T-helper 22 cell (primary cell): ENCODE data around the gene CEP78.

Experiments used
- DNase-seq: peaks from one replicate; pipeline ENCODE4 v3.0.0-alpha.2; 2020; ENCODE audit warnings: low read depth

CEP78 gene

DNA sequence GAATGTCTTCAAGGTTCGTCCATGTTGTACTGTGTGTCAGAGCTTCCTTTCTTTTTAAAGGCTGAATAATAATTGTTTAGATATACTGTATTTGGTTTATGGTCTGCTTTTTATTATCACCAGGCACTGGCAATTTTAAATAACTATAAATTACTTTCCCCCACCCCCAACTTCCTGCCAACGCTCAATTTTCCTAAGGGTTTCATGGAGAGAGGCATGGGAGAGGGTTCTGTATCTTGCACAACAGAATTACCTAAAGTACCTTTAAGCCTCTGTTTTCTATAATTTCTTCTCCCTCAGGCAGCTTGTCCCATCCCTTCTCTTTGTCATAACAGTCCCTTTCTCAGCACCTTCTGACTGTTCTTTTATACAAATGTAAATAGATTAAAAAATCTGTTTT is 71.5 kb downstream of the CEP78 start:
- no peak for DNase-seq

DNA sequence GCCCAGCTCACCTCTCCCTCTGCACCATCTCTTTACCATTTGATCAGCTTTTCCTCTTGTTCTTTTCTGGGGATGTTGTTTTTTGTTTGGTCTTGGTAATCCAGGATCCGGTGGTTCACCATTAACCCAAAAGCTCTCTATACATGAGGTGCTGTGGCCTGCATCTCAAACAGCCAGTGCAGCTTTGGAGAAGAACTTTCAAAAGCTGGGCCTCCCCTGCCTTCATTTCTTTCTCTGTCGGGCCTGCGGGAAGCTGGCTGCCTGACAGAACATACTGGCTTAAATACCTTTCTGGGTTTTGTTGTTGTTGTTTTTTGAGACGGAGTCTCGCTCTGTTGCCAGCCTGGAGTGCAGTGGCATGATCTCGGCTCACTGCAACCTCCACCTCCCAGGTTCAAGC is 73.2 kb downstream of the CEP78 start:
- DNase-seq: no peak

DNA sequence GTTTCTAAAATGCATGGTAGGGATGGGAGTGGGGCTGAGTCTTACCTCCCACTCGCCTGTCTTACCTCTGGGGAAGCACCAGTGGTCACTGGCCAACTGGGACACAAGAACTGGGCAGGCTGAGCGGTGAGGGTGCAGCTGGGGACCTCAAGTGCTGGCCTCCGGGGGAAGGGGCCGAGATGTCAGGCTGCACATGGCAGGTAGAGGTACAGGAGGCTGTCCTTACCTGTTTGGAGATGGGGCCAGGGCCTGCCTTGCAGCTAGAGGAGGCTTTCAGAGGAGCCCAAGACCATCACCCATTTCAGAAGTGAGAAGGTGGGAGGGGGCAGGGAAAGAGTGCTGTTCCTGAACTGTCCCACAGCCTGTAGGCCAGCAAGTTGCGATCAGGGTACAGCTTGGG is 75.2 kb downstream of the CEP78 start:
- DNase-seq: no peak

DNA sequence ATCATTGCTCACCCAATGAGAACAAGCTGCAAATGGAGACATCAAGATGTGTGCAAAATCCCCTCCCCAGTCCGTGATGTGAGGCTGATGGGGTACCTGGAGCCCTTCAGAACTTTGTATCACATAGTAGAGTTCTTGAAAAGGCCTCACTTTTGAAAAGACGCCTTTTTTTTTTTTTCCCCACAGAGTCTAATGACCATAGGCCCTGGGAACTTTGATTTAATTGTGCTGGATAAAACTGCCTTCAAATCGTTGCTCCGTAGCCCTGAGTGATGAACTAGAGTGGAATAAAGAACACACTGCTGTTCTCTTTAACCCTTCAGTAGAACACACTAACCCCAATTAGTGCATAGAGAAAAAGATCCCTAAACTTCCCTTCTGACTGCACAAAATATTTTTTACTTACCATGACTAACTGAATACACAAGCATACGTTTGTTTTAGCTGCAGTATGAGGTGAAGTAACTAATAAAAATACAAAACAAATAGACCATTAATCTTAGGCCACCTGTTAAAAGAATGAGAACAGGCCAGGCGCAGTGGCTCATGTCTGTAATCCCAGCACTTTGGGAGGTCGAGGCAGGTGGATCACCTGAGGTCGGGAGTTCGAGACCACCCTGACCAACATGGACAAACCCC is 76.1 kb downstream of the CEP78 start:
- DNase-seq: no peak

DNA sequence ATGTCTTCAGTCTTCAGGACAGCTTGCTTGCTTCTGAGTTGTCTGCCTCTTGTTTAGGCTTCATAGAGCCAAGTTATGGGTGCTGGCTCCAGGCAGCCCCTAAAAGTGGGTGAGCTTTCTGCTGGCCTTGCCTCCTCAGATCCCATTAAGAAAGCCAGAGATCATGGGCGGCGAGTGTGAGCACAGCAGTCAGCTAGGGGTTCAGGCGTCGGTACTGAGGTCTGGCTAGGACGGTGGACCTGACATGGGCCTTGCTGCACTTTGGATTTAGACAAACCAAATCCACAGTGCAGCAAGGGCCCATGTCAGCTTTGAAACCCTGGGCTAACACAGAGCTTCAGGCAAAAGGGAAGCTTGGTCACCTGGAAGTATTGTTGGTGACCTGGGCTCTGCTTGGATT is 78.7 kb downstream of the CEP78 start:
- no peak for DNase-seq

DNA sequence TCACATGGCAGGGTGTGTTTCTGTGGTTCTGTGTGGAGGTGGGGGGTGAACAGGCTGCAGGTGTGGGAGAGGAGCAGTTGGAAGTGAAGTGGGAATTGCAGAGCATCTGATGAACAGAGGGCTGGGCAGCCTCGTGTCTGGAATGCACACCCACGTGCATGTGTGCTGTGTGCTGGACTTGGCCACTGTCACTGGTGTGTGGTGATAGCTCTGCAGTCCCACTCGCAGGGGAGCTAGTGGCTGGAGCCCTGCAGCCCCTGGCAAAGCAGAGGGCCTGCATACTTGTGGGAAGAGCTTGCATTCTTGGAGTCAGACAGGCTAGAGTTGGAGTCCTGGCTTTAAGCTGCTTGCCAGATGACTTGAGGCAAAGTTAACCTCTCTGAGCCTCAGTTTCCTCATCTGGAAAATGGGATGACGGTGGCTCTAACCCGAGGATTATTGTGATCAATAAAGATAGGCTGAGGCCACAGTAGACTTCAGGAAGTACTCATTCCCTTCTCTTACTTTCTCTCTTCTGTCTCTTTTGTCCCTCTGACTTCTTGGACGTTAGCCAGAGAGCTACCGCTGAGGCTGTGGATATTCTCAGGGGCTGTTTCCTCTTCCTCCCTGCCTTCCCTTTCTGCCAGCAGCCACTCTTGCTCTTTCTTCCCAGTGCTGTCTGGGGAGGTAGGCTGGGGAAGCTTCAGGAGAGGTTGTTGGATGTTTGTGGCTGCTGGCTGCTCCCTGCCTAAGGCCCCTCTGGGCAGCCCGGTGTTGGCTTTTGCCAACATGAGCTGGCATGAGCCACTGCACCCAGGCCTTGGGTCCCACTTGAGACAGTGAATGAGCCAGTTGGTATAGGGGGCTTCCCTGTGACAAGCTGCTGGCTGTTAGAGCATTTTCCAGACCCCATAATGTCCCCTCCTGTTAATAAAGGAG is 79.3 kb downstream of the CEP78 start:
- no peak for DNase-seq

DNA sequence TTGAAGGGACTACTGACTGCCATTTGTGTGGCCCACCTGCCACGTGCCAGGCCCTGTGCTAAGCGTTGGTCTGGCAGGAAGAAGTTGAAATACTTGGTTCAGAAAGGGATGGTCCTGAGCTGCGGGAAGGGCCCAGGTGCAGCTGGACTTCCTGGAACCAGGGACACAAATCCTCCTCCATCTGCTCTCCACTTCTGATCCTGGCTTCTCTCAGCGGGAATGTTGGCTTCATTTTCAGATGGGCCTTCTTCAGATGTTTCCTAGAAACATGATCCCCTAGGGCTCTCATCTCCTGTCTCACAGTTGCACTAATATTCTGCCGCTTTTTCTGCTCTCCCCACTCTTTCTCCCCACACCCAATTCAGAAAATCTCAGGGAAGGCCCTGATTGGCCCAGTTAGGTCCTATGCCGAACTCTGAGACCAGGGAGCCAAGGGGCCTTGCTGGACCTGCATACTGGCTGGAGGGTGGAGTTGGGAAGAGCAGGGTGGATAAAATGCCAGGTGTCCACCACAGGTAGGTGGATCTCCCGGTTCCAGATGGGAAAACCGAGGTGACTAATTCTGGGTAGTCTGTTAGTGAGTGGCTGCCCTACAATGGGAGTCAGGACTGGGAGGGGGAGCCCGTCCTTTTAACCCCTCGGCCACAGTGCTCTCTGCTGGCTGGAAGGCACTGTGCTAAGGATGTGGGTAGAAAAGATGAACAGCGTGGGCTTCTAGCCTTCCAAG is 80.5 kb downstream of the CEP78 start:
- no peak for DNase-seq

DNA sequence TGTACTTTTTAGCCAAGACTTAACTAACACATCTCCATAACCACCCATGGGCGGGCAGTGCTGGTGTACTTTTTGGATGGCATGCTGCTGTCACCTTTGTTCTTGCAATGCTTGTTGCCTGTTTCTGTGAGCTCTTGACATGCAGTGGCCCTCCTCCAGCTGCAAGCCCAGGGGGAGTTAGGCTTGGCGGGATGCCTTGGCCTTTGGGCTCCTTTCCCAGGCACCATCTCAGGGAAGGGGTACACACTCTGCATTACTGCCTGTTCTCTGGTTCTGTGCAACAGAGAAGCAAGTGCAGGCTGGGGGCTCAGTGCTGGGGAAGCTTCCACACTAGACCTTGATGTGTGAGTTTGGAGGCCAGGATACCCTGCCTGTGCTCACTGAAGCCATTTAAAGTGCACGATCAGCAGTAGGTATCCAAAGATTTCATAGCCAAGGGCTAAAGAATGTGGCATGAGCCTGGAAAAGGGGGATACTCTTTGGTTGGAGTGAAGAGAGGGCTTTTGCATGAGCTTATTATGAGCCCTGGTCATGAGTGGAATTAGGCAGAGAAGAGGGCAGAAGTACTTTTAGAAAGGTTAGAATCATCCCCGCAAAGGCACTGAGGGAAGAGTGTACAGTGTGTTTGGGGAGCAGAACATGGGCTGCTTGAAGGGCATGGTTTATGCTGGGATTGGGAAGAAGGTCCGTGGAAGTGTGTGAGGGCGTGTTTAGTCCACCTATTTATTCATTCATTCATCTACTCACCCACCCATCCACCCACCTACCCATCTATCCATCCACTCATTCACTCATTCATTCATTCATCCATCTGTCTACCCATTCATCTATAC is 83.5 kb downstream of the CEP78 start:
- DNase-seq: no peak

DNA sequence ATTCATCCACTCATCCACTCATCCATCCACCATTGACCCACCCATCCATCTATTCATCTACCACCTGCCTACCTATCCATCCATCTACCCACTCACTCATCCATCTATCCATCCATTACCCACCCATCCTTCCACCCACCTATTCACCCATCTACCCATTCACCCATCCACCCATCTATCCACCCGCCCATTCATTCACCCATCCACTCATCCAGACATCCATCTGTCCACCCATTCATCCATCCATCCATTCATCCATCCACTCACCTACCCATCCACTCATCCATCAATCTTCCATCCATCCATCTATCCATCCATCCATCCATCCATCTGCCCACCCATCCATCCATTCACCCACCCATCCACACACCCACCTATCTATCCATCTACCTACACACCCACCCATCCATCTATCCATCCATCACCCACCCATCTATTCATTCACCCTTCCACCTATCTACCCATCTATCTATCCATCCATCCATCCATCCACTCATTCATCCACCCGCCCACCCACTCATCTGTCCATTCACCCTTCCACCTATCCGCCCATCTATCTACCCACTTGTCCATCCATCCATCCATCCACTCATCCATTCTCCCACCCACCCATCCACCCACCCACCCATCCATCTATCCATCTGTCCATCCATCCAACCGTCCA is 84.3 kb downstream of the CEP78 start:
- no peak for DNase-seq

DNA sequence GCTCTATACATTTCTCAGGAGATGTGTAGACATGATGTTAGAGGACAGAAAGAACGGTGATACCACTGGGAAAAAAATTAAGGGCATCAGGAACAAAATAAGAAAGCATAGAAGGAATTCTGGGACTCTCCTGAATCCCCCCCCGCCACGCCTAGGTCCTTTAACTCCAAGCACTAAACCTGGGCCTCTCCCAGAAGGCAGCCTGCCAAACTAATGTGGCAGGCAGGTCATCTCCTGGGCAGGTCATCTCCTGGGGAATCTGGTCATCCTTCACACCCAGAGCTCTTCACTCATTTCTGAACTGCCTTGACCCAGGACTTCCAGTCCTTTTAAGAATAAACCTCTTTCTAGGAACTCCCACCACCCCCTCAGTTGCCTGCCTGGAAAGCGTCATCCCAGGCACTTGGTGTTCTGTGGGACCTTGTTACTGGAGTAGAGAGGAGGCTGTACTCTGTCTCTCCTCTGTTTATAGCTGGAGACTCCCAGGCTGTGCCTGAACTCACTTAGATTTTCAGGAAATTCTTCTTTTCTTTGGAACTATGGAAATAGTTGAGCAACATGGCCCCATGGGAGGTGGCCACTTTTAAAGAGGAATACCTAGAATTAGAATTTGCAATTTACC is 85.1 kb downstream of the CEP78 start:
- DNase-seq: no peak

DNA sequence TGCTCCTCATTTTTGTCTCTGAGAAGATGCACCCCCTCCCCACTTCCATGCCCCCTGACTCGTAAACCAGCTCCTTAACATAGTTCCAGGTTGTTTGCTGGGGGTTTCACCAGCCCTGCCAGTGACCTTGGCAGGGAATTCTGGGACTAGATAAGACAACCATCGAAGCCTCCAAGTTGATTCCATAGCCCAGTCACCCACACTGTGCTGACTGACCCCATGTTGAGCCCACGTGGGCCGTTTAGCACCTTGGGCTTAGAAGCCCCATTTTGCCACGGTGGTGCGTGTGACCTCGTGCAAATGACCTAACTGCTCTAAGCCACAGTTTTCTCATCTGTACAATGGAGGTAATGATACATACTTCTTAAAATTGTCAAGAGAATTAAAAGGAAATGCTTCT is 85.6 kb downstream of the CEP78 start:
- DNase-seq: no peak

DNA sequence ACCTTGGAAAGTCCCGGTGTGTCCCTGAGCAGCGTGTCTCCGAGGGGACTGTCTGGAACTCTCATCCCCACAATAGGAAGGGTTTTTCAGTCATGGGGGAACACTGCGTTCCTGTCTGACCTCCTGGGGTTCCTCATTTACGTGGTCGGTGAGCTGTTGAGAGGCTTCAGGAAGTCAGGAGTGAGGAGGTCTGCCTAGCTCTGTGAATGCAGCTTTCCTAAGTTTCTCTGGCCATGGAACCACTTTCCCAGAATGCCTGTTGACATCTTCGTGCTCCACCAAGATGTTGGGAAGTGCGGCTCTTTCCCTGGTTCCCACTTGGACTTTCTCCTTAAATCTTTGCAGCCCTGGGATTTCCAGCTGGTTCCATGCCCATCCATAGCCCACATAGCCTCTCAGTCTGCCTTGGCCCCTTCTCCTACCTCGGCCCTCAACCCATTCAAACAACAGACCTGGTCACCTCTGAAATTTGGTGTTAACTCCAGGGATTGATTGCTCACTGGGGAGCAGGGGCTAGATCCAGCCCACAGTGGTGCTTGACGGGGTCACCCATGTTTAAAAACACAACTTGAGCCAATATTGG is 88.3 kb downstream of the CEP78 start:
- DNase-seq: no peak

DNA sequence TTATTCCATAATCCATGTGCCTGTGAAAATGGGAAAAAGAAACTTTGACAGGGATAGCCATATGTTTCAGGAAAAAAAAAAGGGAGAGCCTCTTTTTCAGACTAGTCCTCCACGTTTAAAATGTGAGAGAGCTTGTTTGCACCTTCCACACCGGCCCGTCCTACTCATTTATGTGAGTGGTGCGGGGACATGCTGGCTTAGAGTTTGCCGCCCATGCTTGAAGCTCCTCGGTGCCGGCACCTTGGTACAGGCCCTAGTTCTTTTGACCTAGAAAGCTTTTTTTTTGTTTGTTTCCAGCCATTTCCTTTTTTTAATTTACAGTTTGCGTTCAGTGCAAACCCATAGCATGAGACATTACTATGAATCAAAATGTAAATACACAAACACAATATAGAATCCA is 88.8 kb downstream of the CEP78 start:
- no peak for DNase-seq

DNA sequence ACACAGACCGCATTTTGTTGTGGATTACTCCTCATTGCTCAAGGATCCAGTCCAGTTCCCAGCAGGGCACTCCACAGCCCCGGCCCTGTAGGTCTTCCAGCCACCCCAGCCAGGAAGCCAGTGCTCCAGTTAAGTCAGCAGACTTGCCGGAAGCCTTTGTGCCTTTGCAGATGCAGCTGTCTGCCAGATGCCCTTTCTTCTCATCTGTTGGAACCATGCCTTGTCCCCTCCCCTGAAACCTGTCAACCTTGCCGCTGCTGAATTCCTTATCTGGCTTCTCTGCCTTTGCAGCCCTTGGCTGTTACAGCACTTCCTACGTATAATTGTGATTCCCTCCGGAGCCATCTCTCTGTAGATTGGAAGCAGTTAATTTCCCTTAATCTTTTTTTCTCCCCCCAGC is 89.5 kb downstream of the CEP78 start:
- DNase-seq: no peak

DNA sequence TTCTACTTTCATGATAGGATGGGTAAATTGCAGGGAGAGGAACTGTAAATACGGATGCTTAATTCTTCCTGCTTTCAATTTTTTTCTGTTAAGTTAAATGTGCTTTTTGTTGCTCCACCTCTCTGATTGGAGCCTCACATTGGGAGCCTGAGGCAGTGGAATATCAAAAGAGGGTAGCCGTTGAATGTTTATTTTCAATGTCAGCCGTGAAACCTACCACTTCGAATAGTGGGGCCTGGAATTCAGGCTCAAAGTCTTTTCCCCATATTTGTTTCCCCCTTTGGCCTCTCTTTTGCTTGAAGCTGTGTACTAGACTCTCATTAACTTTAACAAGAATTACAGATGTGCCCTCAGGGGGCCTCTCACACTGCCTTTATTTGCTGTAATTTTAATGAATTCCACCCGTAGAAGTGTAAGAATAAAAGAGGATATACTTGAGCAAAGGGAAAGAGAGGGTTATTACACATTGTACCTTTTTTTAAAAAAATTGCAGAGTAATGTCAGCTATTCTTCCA is 90.0 kb downstream of the CEP78 start:
- no peak for DNase-seq

DNA sequence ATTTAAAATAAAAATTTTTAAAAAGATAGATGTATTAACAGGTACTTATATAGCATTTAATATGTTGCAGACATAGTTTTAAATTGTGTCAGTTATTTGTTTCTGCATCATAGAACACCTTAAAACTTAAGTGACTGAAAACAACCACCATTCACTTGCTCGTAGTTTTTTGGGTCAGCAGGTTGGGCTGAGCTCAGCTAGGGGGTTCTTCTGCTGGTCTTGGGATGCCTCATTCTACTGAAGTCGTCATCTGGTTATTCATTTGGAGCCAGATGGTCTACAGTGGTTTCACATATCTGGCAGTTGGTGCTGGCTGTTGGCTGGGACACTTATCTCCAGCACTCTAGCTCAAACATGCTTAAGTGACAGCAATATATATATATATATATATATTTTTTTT is 90.7 kb downstream of the CEP78 start:
- no peak for DNase-seq
